Choroid plexus epithelial cell (primary cell): ENCODE results near the gene EFHC1.

Source experiments
- DNase-seq: peaks from one replicate; pipeline ENCODE4 v3.0.0-alpha.2; 2010; ENCODE audit warnings: low read depth
- H3K4me3 ChIP-seq: 2 replicates; pipeline ENCODE4 v1.5.1; 2011; ENCODE audit warnings: low read depth, mild to moderate bottlenecking, control low read depth, low read length, moderate library complexity
- CTCF ChIP-seq: conservative IDR thresholded peaks from 2 replicates; pipeline ENCODE4 v1.5.1; 2011; ENCODE audit warnings: low read depth, mild to moderate bottlenecking, control low read depth, inconsistent platforms, low read length, moderate library complexity

The EFHC1 gene

GRCh38 chr6:52419809-52420667 is at the start of gene EFHC1:
Gene EFHC1 (plus strand): TSS chr6:52420342. CDS start chr6:52420411, 69 bp downstream.
- peak within 1 kb of the TSS; percentile 86 for H3K4me3 ChIP-seq
- DNase-seq: peak; percentile 99
- no peak for TF ChIP-seq CTCF

GRCh38 chr6:52371656-52372191 is 48.4 kb upstream of the EFHC1 start:
- DNase-seq: peak; percentile 20
- no peak for TF ChIP-seq CTCF
- no peak overlapping the region for H3K4me3 ChIP-seq

GRCh38 chr6:52373151-52373690 is 46.9 kb upstream of the EFHC1 start:
- no peak for TF ChIP-seq CTCF
- DNase-seq: no peak
- no peak overlapping the region for H3K4me3 ChIP-seq

GRCh38 chr6:52374247-52374646 is 45.9 kb upstream of the EFHC1 start:
- H3K4me3 ChIP-seq: no peak overlapping the region
- no peak for TF ChIP-seq CTCF

GRCh38 chr6:52375780-52376556 is 44.2 kb upstream of the EFHC1 start:
- no peak for TF ChIP-seq CTCF
- H3K4me3 ChIP-seq: no peak overlapping the region
- DNase-seq: no peak

More at GRCh38 chr6:52374247-52374646, 45.9 kb upstream of the EFHC1 start:
- DNase-seq: no peak

- TF ChIP-seq CTCF: no peak
- H3K4me3 ChIP-seq: no peak overlapping the region
- DNase-seq: no peak
Measured at GRCh38 chr6:52376763-52377162, 43.4 kb upstream of the EFHC1 start.
